ENCODE measurements around the gene INPP5E.

- TF ChIP-seq CTCF (IDR thresholded peaks at IDR 0.05) (no peak), POLR2A (IDR thresholded peaks at IDR 0.05) (no peak)
Measured at GRCh38 chr9:136433043-136433715, 6.5 kb downstream of the INPP5E start.

All from right lobe of liver (tissue), 4 donors.